Keratinocyte (primary cell): ENCODE data around the gene SLC9B2. TPM values are rescaled to one million over a fixed set of nuclear protein-coding genes. Genes with fewer than 3 reads are reported as not detected.

Experiments used
- DNase-seq: peaks from one replicate; pipeline ENCODE4 v3.0.0-alpha.2; 2011; ENCODE audit warnings: low read depth, missing footprints, low spot score
- FAIRE-seq: peaks from 2 replicates; lab custom pipeline; 2011; peaks lifted over from hg19 to GRCh38; lab: Jason Lieb, UNC
- H2AFZ ChIP-seq: 2 replicates; pipeline ENCODE4 v1.6.0; 2012; ENCODE audit warnings: low read length, control low read depth, inconsistent platforms; ENCODE audit not compliant: control insufficient read depth
- H3K27ac ChIP-seq: 2 replicates; pipeline ENCODE4 v1.5.1; 2011; ENCODE audit warnings: low read length; ENCODE audit not compliant: control insufficient read depth, insufficient read depth
- H3K27me3 ChIP-seq: 3 replicates; pipeline ENCODE4 v1.6.0; 2011; ENCODE audit warnings: low read length; ENCODE audit not compliant: control insufficient read depth, insufficient read depth; ENCODE audit errors: extremely low read depth
- H3K36me3 ChIP-seq, 2 experiments: 2 replicates in 1 of 2; 3 replicates in 1 of 2; pipeline ENCODE4 v1.5.1; 2011; ENCODE audit warnings: low read length in 2 of 2, mild to moderate bottlenecking in 1 of 2; ENCODE audit not compliant: control insufficient read depth in 2 of 2, insufficient read depth in 2 of 2; ENCODE audit errors: extremely low read depth in 1 of 2
- H3K4me1 ChIP-seq: 3 replicates; pipeline ENCODE4 v1.5.1; 2011; ENCODE audit warnings: low read length; ENCODE audit not compliant: control insufficient read depth, insufficient read depth; ENCODE audit errors: extremely low read depth
- H3K4me2 ChIP-seq: 3 replicates; pipeline ENCODE4 v1.6.0; 2011; ENCODE audit warnings: low read depth, low read length; ENCODE audit not compliant: control insufficient read depth, insufficient read depth; ENCODE audit errors: extremely low read depth
- H3K4me3 ChIP-seq, 3 experiments: fragments of 200-600 bp in 1 of 3; sonication (generic) in 1 of 3; 2 replicates in 2 of 3; 3 replicates in 1 of 3; pipeline ENCODE4 v1.5.1; 2011 to 2016; ENCODE audit warnings: low read length in 3 of 3, mild to moderate bottlenecking in 3 of 3, control low read depth in 2 of 3, inconsistent platforms in 1 of 3, low read depth in 1 of 3, mixed read lengths in 1 of 3, mixed run types in 1 of 3, moderate library complexity in 1 of 3; ENCODE audit not compliant: control insufficient read depth in 2 of 3, insufficient read depth in 2 of 3; ENCODE audit errors: extremely low read depth in 1 of 3
- H3K79me2 ChIP-seq: 2 replicates; pipeline ENCODE4 v1.6.0; 2012; ENCODE audit warnings: low read length; ENCODE audit not compliant: control insufficient read depth, insufficient read depth
- H3K9ac ChIP-seq: 3 replicates; pipeline ENCODE4 v1.6.0; 2011; ENCODE audit warnings: low read length; ENCODE audit not compliant: control insufficient read depth, insufficient read depth; ENCODE audit errors: extremely low read depth
- H3K9me1 ChIP-seq: 3 replicates; pipeline ENCODE4 v1.6.0; 2011; ENCODE audit warnings: low read length; ENCODE audit not compliant: control insufficient read depth, insufficient read depth; ENCODE audit errors: extremely low read depth
- H3K9me3 ChIP-seq: 2 replicates; pipeline ENCODE4 v1.5.1; 2012; ENCODE audit warnings: low read depth, low read length; ENCODE audit not compliant: control insufficient read depth
- H4K20me1 ChIP-seq: 3 replicates; pipeline ENCODE4 v1.6.0; 2011; ENCODE audit warnings: low read length; ENCODE audit not compliant: control insufficient read depth, insufficient read depth; ENCODE audit errors: extremely low read depth
- EZH2 ChIP-seq: IDR thresholded peaks from one replicate; pipeline ENCODE4 v1.6.1; 2012; ENCODE audit warnings: inconsistent platforms, mild to moderate bottlenecking, low read length, moderate library complexity
- dilution Hi-C: fragments of 300-500 bp; cut with MboI; formaldehyde crosslinking; loops from one replicate; pipeline ENCODE4 v1.7.0; 2020; ENCODE audit warnings: low sequenced_read_pairs; ENCODE audit not compliant: extremely low pct_ligation_motif_present
- polyA plus RNA-seq, 5 experiments: library from polyadenylated mRNA; depleted of rRNA in 3 of 5; stranded (reverse) in 3 of 5; stranded (forward) in 1 of 5; unstranded in 1 of 5; fragments of >200 nt; gene quantifications; 1 replicate in 1 of 5; 2 replicates in 3 of 5; 3 replicates in 1 of 5; pipeline versions ENCODE4 v1.2.1 to v1.2.3, GENCODE V29; 2011 to 2012; ENCODE audit warnings: missing spikeins in 2 of 5, low read depth in 1 of 5, low replicate concordance in 1 of 5
- TF ChIP-seq, protein P1 (sequence below), 3 experiments: IDR thresholded peaks in 1 of 3; conservative IDR thresholded peaks in 1 of 3; optimal IDR thresholded peaks in 1 of 3; 2 replicates in 2 of 3; 3 replicates in 1 of 3; pipeline versions ENCODE3 to v1.5.1; 2011; ENCODE audit warnings: low read length in 3 of 3, mild to moderate bottlenecking in 3 of 3, moderate library complexity in 2 of 3, control low read depth in 1 of 3, inconsistent platforms in 1 of 3; ENCODE audit not compliant: insufficient read depth in 2 of 3; ENCODE audit errors: extremely low read depth in 1 of 3

The SLC9B2 gene
- polyA plus RNA-seq, 1 donor (not counting 4 experiments of a cell fraction or from before 2014, with no cell fraction given), result 14.6 TPM

DNA sequence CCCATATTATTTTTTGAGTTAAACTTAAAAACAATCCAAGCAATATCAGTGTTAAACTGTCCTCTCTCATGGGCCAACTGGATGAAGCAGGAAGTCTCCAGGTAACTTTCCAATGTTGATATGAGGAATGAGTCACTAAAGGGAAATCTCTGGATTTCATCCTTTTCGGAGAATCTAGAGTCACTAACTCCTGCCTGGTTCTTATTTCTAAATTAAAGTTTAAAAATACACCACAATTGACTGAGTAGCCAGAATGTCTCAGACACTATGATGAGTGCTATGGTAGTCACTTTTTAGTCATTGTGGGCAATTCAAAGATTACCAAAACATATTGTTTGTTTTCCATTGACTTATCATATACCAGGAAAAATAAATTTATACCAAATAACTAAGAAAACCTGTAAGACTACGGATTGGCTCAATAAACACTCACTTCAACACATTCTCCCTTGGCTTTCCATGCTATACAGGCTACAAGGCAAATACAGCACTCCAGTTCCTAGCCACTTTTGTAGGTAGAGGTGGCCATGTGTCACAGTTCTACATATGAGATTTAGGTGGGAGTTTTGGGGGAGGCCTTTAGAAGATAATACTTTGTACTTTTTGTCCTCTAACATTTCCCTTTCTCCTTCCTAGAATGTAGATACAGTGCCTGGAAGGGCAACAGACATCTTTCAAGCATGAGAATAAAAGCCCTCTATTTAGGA is 8.6 kb downstream of the SLC9B2 start:
- Histone ChIP-seq H3K9me1 (no peaks in the 10 kb centered on the region), H3K4me3 (no peak overlapping the region), H3K4me1 (peaks cover 5% of the 10 kb centered on the region), H3K27me3 (no peaks in the 10 kb centered on the region), H4K20me1 (no peaks in the 10 kb centered on the region), H3K27ac (peak overlapping the region; percentile 36), H3K4me2 (no peak overlapping the region), H2AFZ (no peak overlapping the region), H3K9me3 (no peaks in the 10 kb centered on the region), H3K36me3 (no peaks in the 10 kb centered on the region), H3K79me2 (peaks cover 9% of the 10 kb centered on the region), H3K9ac (no peak overlapping the region)
- no peak for DNase-seq
- dilution Hi-C loops, result no loop called here
- TF ChIP-seq, protein P1, sequence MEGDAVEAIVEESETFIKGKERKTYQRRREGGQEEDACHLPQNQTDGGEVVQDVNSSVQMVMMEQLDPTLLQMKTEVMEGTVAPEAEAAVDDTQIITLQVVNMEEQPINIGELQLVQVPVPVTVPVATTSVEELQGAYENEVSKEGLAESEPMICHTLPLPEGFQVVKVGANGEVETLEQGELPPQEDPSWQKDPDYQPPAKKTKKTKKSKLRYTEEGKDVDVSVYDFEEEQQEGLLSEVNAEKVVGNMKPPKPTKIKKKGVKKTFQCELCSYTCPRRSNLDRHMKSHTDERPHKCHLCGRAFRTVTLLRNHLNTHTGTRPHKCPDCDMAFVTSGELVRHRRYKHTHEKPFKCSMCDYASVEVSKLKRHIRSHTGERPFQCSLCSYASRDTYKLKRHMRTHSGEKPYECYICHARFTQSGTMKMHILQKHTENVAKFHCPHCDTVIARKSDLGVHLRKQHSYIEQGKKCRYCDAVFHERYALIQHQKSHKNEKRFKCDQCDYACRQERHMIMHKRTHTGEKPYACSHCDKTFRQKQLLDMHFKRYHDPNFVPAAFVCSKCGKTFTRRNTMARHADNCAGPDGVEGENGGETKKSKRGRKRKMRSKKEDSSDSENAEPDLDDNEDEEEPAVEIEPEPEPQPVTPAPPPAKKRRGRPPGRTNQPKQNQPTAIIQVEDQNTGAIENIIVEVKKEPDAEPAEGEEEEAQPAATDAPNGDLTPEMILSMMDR (optimal IDR thresholded peaks at IDR 0.05 in 1 of 3, IDR thresholded peaks at IDR 0.05 in 1 of 3, conservative IDR thresholded peaks at IDR 0.05 in 1 of 3; ENCODE audit: extremely low read depth in 1 of 3, insufficient read depth in 2 of 3, low read length in 3 of 3), result no peak
- TF ChIP-seq EZH2, result no peak
- FAIRE-seq, result no peak

DNA sequence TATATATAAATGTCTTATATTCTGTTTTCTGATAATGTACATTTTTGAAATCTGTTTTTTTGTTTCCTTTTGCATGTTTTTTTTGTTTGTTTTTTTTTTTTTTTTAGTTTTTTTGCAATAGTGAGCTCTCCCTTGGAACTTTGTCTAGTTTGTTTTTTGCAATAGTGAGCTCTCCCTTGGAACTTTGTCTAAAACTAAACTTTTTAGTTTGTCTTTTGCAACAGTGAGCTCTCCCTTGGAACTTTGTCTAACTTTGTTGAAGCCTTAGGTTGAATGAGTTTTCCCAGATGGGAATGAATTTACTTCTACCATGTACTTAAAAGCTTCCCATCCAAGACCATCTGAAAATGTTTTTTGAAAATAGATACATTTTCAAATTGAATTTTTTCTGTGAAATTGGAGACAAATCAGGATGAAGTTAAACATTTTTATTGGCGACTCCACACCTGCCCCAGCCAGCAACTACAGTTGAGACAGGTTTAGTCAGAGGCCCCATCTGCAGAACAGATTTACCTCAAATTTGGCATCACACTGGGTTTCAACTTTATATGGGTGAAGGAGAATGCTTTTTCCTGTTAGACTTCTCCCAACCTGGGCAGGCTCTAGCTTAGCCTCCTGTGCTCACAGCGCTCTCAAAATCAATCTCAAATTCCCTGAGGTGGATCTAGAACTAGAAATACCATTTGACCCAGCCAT is 16.0 kb downstream of the SLC9B2 start:
- Histone ChIP-seq H3K27me3 (no peaks in the 10 kb centered on the region), H3K9me3 (no peaks in the 10 kb centered on the region), H3K4me2 (no peak overlapping the region), H2AFZ (no peak overlapping the region), H3K9ac (no peak overlapping the region), H3K36me3 (no peaks in the 10 kb centered on the region), H3K9me1 (no peaks in the 10 kb centered on the region), H3K4me3 (no peak overlapping the region), H3K4me1 (no peaks in the 10 kb centered on the region), H4K20me1 (no peaks in the 10 kb centered on the region), H3K79me2 (no peaks in the 10 kb centered on the region), H3K27ac (no peak overlapping the region)
- dilution Hi-C loops, result no loop called here
- TF ChIP-seq EZH2, result no peak
- TF ChIP-seq, protein P1 (optimal IDR thresholded peaks at IDR 0.05 in 1 of 3, IDR thresholded peaks at IDR 0.05 in 1 of 3, conservative IDR thresholded peaks at IDR 0.05 in 1 of 3; ENCODE audit: extremely low read depth in 1 of 3, insufficient read depth in 2 of 3, low read length in 3 of 3), result no peak
- DNase-seq (no peak), FAIRE-seq (no peak)
